Stimulated activated CD8-positive, alpha-beta memory T cell treated with anti-CD3 and anti-CD28 coated beads, Interleukin-7, amount 100 ng/mL, for 1 hour (primary cell): ENCODE measurements around the gene PELI1.
A peak's percentile ranks its signal among the peaks of the same experiment; 100 is the strongest.

Experiments used
- DNase-seq, 2 donors: peaks; one replicate each; pipeline ENCODE4 v3.0.0-alpha.2; 2020; ENCODE audit warnings: low read depth in 2 of 2

PELI1 gene

DNA sequence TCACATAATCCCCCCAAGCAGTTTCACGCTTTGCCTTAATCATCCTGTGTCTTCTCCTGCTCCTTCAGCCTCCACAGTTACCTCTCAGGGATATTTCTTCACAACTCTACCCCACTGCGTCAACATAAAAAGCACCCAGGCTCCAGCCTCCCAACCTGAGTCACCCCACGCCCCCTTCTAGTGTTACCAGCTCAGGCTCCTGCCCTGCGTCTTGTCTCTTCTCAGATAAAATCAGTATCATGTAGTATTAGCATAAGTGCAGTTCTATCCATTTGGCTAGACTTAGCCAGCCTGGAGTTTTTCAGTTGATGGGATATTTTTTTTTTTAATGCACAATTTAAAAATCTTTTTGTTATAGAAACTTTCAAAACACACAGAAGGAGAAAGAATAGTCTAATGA, 9.6 kb upstream of the PELI1 start:
- DNase-seq = no peak

DNA sequence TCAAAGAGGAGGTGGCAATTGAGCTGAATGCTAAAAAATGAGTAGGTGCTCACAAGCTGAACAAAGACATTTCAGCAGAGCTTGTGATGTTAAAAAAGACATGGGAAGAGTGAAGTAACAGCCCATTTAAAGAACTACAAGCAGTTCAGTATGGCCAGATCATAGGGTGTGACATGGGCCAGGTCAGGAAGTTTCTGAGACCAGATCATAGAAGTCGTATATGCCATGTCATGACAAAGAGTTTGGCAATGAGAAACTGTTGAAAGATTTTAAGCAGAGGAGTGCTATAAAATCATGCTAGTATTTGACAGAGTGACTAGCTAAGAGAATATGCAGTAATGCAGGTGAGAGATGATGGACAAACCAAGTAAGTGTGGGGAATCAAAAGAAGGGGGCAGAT, 7.3 kb upstream of the PELI1 start:
- DNase-seq = no peak

DNA sequence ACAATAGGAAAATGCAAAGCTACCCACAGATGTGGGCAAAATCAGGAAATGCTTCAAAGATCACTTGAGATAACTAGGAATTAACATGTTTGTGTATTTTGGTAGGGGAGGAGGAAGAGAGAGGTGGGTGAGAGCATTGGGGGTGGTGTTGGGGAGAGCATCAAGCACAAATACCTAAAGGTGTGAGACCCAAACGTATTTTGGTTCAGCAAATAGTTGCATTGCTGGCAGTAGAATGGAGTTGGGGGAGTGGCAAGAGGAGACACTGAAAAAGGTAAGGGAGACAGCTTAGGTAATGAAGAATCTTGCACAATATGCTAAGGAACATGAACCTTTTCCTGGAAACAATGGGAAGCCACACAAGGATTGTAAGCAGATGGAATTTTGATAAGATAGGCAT, 1.5 kb upstream of the PELI1 start:
- no peak for DNase-seq

DNA sequence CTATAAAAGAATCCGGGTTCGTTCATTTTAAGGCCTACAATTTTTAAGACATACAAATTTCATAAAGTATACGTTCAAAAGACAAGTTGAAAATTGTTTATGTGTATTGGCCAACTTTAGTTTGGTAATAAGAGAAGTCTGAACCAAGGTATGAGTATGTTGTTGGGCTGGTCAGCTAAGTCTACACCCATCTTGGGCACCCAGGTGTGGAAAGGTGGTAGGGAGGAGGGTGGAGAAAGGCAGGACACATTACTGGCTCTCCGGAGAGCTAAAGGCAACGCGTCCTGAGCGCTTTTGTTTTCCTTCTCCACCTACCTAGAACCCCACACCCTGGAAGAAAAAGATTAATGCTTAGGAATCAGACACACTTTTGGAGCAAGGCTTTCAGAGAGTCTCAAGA, 899 bp upstream of the PELI1 start:
- DNase-seq = no peak

DNA sequence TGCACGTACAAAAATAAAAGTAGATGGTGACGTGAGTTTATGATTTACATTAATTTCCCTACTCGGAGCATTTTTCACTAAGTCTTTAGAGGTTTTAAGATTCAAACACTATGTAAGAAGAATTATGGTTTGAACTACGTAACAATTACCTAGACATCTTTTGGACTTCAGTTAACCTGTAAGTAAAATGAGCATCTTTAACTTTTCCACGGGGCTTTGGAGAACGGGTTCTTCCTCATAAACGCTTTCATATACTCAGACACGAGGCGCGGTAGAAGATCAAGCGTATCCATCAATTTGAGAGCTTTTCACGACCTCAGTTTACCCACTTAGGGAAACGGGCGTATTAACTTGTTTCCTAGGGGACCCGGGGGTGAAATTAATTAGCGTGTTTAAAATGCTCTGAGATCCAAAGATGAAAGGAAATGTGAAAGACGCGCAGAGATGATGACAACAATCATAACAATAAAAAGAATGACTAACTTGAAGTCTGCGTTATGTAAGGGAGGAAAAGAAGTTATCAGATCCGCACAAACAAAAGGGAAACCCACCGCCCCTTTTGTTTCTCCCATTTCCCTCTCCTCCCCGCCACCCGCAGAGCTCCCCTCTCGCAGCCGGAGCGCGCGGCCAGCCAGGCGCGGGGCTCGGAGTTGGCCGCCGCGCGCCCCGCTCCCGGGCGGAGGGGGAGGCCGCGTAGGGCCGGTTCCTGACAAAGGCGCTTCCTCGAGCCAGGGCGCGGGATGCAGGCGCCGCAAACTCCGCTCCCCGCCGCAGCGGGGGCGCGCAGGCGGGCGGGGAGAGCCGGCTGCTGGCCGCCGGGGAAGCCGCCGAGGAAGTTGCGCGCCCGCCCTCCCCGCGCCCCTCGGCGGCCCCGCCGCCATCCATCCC, 807 bp downstream of the PELI1 start:
- peak in 1 of 2 donors; percentile 0 for DNase-seq

DNA sequence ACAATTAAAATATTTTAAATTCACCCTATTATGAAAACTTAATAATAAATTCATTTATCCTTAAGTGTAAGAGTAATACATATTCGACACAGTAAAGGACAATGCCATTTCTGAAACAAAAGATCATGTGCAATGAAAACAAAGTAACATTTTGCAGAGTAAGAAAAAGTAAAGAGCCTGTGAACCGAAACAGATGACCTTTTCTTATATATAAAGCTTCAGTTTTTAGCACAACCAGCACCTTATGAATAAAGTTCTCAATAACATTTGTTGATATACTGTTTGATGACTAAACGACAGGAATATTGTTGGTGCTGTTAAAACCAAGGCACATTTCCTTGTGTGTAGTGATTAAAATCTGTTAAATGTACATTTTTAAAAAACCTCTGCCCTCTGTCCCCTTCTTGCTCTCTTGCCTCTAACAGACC, 1.5 kb downstream of the PELI1 start:
- no peak for DNase-seq

DNA sequence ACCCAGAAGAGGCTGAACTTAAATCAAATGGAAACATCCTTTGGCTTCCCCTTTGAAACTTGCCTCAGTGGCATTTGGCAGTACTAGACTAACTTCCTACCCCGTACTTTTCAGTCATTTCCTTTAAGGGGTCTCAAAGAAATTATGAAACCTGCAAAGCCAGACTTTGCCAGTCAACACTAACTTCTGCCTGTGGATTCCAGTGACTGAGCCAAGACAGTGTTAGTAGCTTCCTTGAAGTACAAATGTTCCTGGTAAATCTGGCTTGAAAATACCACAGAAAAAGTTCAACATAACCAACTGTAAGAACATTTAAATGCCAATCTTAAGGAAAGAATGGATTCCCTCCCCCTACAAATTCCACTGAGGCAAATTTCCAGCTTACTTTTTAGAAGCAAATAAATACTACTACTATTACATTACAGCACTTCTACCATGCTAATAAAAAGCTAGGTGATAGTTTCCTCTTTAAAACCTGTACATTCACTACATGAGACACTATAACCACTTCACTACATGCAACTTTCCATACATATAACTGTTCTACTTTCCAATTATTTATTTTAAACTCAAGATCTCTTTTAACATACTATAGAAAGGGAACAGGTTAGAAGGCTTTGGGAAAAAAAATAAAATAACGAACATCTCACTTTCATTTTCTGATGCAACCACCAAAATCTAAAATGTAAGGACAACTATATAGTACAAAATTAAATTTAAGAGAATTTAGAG, 2.4 kb downstream of the PELI1 start:
- no peak for DNase-seq

DNA sequence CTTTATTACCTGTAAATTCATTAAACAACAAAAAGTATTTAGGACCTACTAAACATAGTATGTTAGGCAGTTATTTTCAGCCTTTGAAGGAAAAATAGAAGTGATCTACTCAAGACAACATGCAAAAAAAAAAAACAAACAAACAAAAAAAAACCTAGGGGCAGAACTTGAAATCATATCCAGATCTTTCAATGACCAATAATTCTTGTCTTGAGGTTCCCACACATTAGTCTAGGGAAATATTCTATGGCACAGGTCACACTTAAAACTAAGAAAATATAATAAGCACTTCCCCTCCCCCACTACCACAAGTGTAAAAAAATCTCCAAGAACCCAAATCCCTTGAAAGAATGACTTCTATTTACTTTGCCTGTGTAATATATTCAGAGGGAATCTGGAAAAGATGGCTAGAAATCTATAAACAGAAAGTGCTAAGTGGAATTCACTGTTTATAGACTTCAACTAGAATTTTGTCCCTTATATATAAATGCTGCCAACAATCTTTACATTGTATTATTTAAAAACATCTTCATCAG, 3.5 kb downstream of the PELI1 start:
- DNase-seq = no peak

DNA sequence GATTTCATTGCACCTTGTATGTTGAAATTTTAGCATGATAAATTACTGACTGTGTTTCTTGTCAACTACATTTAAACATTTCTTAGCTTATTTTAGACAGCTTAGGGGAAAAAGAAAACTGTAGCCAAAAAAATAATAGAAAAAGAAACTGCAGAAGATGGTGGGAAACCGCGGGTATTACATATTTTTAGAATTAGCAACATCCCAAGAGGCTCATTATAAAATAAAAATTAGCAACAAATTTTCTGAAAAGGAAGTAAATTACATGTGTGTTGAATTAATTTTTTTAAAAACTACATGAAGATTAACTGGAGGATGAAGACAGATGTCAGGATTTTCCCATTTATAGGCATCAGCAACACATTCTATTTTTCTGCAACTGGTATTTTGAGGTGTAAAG, 4.3 kb downstream of the PELI1 start:
- DNase-seq = no peak

DNA sequence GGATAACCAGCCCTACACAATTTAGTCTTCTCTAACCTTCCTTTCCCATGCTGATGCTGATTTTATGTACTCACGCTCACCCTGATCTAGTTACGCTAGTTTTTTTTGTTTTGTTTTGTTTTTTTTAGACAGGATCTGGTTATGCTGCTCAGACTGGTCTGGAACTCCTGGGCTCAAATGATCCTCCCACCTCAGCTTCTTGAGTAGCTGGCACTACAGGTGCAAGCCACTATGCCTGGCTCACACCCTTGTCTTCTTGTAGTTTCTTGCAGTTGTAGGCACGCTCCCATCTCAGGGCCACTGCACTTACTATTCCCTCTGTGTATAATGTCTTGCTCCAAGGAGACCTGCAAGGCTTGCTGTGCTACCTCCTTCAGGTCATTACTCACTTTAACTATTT, 6.2 kb downstream of the PELI1 start:
- no peak for DNase-seq

DNA sequence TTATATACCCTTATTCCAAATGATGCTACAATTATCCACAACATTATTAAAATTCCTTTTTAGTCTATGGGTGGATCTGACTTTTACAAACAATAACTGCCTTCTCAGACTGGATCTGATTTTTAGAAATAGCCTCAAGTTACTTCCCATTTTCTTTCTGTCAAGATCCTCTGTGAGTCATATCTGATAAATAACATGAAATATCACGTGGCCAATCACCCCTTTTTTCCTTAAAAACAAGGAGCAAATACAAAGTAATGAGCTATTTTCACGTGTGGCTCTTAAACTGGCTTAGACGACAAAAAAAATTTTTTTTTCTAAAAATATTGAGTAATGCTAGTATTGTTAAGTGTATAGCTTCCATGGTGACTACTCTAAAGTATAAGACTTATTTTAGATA, 6.7 kb downstream of the PELI1 start:
- DNase-seq = no peak

DNA sequence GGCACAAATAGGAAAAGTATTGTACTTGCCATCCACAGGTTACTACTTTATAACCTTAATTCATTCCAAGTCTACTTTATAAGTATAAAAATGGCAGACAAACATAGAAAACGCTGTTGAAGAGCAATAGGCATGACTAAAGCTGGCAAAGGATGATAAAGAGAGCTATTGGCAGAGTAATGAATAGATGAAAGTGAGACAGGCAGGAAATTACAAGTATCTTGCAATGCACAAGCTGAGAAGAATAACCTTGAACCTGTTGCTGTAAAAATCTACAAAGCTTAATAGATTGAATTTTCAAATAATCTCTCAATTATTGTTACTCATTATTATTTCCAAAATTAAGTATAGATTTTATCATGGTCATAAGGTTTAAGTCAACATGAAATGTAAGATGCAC, 8.8 kb downstream of the PELI1 start:
- DNase-seq = no peak

DNA sequence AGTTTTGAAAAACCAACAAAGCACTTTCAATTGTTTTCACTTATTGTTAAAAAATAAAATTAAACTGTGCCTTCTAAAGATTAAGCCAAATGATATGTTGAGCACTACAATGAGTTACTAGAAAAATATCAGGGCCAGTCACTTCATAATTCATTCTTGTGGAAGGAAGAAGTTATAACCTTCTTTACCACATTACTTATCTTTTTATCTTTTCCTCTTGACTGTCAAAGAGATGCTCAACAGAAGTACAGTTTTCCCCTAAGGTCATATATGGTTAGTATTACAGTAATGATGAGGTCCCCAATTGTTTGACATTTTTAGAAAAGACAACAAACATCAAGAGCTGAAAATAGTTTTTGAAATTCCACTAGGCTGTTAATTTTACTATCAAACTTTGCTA, 9.4 kb downstream of the PELI1 start:
- no peak for DNase-seq

DNA sequence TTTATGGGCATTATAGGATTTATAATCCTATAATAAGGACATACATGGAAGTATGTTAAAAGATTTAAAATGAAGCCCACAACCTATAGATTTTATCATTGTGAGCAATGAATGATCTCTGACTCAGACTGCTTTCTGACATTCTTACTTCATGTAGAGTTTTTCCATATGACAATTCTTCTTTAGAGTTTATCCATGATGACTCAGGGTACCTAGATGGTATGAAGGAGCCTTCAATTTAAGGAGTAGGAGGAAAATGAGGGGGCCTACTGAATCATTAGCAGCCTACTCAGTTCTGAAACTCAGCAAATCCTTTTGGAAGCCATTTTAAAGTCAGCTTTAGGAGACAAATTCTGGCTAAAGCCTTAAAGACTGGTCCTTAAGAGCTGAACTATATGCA, 10.4 kb downstream of the PELI1 start:
- no peak for DNase-seq

DNA sequence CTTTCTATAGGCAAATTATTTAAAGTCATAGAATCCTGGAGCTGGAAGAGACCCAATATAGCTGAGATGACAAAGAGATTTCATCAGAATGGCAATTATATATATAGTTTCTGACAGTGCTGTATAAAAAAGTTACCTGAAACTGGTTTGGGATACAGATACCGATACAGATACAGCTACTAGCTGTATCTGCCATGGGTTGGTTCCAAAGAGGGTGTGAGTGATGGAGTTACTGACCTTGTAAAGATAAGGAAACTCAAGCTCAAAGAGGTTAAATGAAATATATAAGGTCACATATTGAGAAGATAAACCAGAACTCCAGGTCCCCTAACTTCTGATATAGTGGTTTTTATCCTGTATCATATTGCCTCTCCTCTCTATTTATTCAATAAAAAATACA, 10.9 kb downstream of the PELI1 start:
- DNase-seq = no peak

DNA sequence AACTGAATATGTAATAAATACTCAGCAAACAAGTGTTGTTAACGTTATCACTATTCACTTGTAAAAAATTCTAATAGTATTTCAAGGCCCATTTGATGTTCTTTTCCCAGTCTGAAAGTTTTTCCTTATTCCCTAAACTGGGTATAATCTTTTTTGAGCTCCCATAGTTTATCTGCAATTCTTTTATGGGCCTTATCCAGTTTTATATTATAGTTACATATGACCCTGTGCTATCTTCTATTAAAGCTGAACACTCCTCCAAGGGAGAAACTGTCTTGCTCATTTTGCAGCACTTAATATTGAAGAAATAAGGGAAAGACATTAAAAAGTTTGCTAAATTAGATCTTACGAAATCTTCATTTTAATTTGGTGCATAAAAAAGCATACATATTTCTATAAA, 13.9 kb downstream of the PELI1 start:
- no peak for DNase-seq

DNA sequence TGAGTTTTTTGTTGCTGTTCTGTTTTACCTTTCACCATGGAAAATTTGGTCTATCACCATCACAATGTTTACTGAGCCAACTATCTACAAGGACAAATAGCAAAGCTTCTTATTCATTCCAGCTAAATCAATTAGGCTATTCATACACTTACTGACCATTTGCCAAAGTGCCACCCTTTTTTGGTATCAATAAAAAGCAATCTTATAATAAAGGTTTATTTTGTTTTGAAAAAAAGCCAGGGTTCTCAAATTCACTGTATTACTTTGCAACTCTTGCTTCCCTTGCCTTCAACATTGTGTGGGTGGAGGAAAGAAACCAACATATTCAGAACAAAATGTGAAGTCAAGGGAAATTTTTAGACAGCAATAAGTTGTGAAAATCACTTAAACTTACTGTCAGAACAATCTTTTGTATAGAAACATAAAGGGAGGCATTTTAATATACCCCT, 15.3 kb downstream of the PELI1 start:
- DNase-seq = no peak

DNA sequence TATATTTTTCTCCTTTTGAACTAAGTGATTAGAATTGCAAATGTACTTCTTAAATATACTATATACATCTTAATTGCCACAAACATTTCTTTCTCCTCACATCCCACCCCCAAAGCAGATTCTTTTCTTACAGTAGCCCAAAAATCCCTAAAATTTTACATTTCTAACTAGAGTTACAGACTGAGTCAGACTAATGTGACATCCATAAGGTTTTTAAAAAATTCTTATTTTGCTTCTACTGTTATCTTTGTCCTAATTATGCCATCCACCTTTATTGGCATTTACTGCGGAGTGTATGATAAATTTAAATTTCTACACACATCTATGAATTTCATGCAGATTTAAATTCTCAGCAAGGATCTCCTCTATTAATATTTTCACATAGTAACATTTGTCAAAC, 15.8 kb downstream of the PELI1 start:
- no peak for DNase-seq

DNA sequence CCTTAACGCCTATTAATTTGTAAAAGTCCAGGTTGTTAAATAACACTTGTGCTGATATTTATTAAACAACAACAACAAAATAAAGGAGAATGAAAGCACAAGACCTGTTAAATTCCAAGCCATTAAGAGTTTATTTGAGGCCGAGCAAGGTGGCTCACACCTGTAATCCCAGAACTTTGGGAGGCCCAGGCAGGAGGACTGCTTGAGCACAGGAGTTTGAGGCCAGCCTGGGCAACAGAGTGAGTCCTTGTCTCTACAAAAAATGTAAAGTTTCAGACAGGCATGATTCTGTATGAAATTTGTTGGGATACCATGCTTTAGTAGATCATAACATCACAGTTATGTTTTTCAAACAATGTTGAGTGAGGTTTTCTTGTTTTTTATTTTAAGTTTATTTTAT, 17.1 kb downstream of the PELI1 start:
- no peak for DNase-seq

DNA sequence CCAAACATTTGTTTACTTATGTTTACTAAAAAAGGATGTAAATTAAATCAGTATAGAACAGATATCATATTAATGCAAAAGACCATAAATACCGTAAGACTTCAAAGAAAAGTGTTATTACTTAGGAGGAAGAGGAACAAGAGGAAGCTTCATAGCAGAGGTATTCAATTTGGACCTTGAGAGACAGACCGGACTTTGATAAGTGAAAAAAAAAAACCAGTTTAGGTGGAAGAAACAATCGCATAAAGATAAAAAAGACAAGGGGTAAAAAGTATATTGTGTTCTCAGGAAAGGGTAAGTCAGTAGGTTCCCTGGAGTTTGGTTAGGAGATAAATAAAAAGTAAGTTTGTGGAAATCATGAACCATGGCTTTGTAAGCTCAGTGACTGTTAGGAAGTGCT, 17.6 kb downstream of the PELI1 start:
- no peak for DNase-seq

DNA sequence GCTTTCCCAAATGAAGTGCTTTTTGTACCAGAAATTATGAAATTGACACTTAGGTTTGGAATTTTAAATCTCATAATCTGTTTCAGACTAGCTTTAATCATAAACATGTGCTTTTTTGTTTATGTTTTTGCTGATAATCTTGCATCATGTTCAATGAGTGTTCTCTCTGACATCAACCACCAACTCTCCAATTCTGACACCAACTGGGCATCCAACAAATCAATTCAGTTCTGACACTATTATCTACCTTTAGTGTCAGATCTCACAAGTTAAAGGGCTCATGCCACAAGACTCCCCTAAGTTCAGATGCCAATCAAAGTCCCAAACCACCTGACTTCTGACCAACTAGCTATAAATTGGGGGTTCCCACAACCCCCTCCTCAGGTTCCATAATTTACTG, 19.6 kb downstream of the PELI1 start:
- DNase-seq = no peak

DNA sequence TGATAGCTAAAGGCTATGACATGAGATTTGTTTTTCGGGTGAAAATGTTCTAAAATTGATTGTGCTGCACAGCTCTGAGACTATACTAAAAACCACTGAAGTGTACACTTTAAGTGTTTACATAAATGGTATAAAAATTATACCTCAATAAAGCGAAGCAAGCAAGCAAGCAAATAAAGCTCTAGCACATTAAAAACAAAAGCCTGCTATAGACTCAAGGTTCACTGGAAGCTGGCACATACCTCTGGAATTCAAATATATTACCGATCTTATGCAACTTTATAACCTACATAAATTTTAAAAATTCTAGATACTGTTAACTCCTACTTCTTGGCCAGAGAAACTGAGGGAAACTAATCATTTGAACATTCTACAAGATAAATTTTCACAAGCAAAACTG, 20.1 kb downstream of the PELI1 start:
- no peak for DNase-seq

DNA sequence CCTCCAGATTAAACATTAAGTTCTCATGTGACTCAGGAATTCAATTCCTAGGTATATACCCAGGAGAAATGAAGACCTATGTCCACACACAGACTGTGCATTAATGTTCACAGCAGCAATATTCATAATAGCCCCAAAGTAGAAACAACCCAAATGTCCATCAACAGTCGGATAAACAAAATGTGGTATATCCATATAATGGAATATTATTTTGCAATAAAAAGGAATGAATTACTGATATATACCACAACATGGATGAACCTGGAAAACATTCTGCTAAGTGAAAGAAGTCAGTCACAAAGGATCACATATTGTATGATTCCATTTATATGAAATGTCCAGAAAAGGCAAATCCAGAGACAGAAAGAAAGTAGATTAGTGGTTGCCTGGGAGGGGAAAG, 20.5 kb downstream of the PELI1 start:
- DNase-seq = no peak
